Activated naive CD4-positive, alpha-beta T cell treated with anti-CD3 and anti-CD28 coated beads, Interleukin-2, amount 50 U/mL, for 16 hours (primary cell): Measurements from ENCODE around the gene SERTAD1.
"Not testable (repeated sequence)": the region's sequence is repeated elsewhere in the genome, so short reads cannot be mapped to it uniquely, and the experiment has no call there.

Source experiments
- DNase-seq: peaks from one replicate; pipeline ENCODE4 v3.0.0-alpha.2; 2020

The SERTAD1 gene

GRCh38 chr19:40425450-40426287 lies at the start of gene SERTAD1:
SERTAD1 (minus strand) TSS chr19:40425992; CDS start chr19:40423546, 2,446 bp downstream.
- peak; percentile 100 for DNase-seq

GRCh38 chr19:40474737-40475136 lies 48.9 kb upstream of the SERTAD1 start:
- no peak for DNase-seq

GRCh38 chr19:40472516-40472915 lies 46.7 kb upstream of the SERTAD1 start:
- no peak for DNase-seq

- DNase-seq, result no peak
These were observed 45.3 kb upstream of the SERTAD1 start for GRCh38 chr19:40471111-40471510.

- DNase-seq, result no peak
These were observed 43.2 kb upstream of the SERTAD1 start for GRCh38 chr19:40469011-40469410.

- peak; percentile 16 for DNase-seq
These were observed 41.4 kb upstream of the SERTAD1 start, which contains the start of gene SPTBN4 for GRCh38 chr19:40466985-40467734. SPTBN4 (plus strand) TSS chr19:40467001; CDS start chr19:40472622, 5,621 bp downstream.

- DNase-seq, result peak; percentile 79
These were observed 40.6 kb upstream of the SERTAD1 start for GRCh38 chr19:40466219-40466984.

- peak; percentile 100 for DNase-seq
These were observed 39.9 kb upstream of the SERTAD1 start, which contains the start of gene BLVRB for GRCh38 chr19:40465557-40466218. BLVRB (minus strand) TSS chr19:40465745; CDS start chr19:40465688, 57 bp downstream.

- DNase-seq, result no peak
These were observed 39.3 kb upstream of the SERTAD1 start for GRCh38 chr19:40465025-40465556.

- peak; percentile 76 for DNase-seq
These were observed 38.5 kb upstream of the SERTAD1 start for GRCh38 chr19:40464059-40465024.

- DNase-seq, result not testable (repeated sequence)
These were observed 37.8 kb upstream of the SERTAD1 start for GRCh38 chr19:40463587-40464037.

- no peak for DNase-seq
These were observed 36.0 kb upstream of the SERTAD1 start for GRCh38 chr19:40461669-40462221.

- DNase-seq, result no peak
These were observed 34.4 kb upstream of the SERTAD1 start for GRCh38 chr19:40460185-40460584.

GRCh38 chr19:40458597-40458974 lies 32.8 kb upstream of the SERTAD1 start:
- no peak for DNase-seq

- no peak for DNase-seq
These were observed 32.3 kb upstream of the SERTAD1 start for GRCh38 chr19:40457953-40458596.

- DNase-seq, result no peak
These were observed 31.3 kb upstream of the SERTAD1 start for GRCh38 chr19:40457048-40457447.

- DNase-seq, result not testable (repeated sequence)
These were observed 28.2 kb upstream of the SERTAD1 start for GRCh38 chr19:40453943-40454342.

GRCh38 chr19:40453151-40453735 lies 27.5 kb upstream of the SERTAD1 start:
- DNase-seq, result no peak

- no peak for DNase-seq
These were observed 26.2 kb upstream of the SERTAD1 start for GRCh38 chr19:40452016-40452415.

GRCh38 chr19:40450664-40451063 lies 24.9 kb upstream of the SERTAD1 start:
- DNase-seq, result no peak
